ENCODE results near the gene ANKRD62.
"Not testable (repeated sequence)": the region's sequence is repeated elsewhere in the genome, so short reads cannot be mapped to it uniquely, and the experiment has no call there.

Gene ANKRD62

GRCh38 chr18:12059334-12060181, 34.1 kb upstream of the ANKRD62 start:
- H3K9ac ChIP-seq (ENCODE audit: low read depth, low read length), result no peak overlapping the region

GRCh38 chr18:12060182-12060870, 33.3 kb upstream of the ANKRD62 start:
- Histone ChIP-seq H3K36me3 (ENCODE audit: insufficient read depth, low read length) (no peaks in the 10 kb centered on the region), H3K4me1 (ENCODE audit: insufficient read depth, low read length) (no peaks in the 10 kb centered on the region), H3K9me3 (ENCODE audit: control insufficient read depth, insufficient read depth, low read length) (no peaks in the 10 kb centered on the region), H3K9ac (ENCODE audit: low read depth, low read length) (no peak overlapping the region)

More at GRCh38 chr18:12059334-12060181, 34.1 kb upstream of the ANKRD62 start:
- Histone ChIP-seq H3K4me1 (ENCODE audit: insufficient read depth, low read length) (no peaks in the 10 kb centered on the region), H3K9me3 (ENCODE audit: control insufficient read depth, insufficient read depth, low read length) (no peaks in the 10 kb centered on the region), H3K36me3 (ENCODE audit: insufficient read depth, low read length) (no peaks in the 10 kb centered on the region)

- Histone ChIP-seq H3K4me1 (ENCODE audit: insufficient read depth, low read length) (no peaks in the 10 kb centered on the region), H3K9ac (ENCODE audit: low read depth, low read length) (no peak overlapping the region), H3K36me3 (ENCODE audit: insufficient read depth, low read length) (no peaks in the 10 kb centered on the region), H3K9me3 (ENCODE audit: control insufficient read depth, insufficient read depth, low read length) (no peaks in the 10 kb centered on the region)
Measured at GRCh38 chr18:12061685-12062084, 32.0 kb upstream of the ANKRD62 start.

GRCh38 chr18:12062974-12063373, 30.7 kb upstream of the ANKRD62 start:
- Histone ChIP-seq H3K9me3 (ENCODE audit: control insufficient read depth, insufficient read depth, low read length) (no peaks in the 10 kb centered on the region), H3K4me1 (ENCODE audit: insufficient read depth, low read length) (no peaks in the 10 kb centered on the region), H3K36me3 (ENCODE audit: insufficient read depth, low read length) (no peaks in the 10 kb centered on the region), H3K9ac (ENCODE audit: low read depth, low read length) (no peak overlapping the region)

GRCh38 chr18:12064086-12064763, 29.4 kb upstream of the ANKRD62 start:
- Histone ChIP-seq H3K36me3 (ENCODE audit: insufficient read depth, low read length) (no peaks in the 10 kb centered on the region), H3K9ac (ENCODE audit: low read depth, low read length) (no peak overlapping the region), H3K9me3 (ENCODE audit: control insufficient read depth, insufficient read depth, low read length) (no peaks in the 10 kb centered on the region), H3K4me1 (ENCODE audit: insufficient read depth, low read length) (no peaks in the 10 kb centered on the region)

GRCh38 chr18:12065397-12065796, 28.2 kb upstream of the ANKRD62 start:
- H3K9me3 ChIP-seq (ENCODE audit: control insufficient read depth, insufficient read depth, low read length), result no peaks in the 10 kb centered on the region
- H3K4me1 ChIP-seq (ENCODE audit: insufficient read depth, low read length), result no peaks in the 10 kb centered on the region
- no peaks in the 10 kb centered on the region for H3K36me3 ChIP-seq (ENCODE audit: insufficient read depth, low read length)
- no peak overlapping the region for H3K9ac ChIP-seq (ENCODE audit: low read depth, low read length)

GRCh38 chr18:12066910-12067511, 26.6 kb upstream of the ANKRD62 start:
- H3K36me3 ChIP-seq (ENCODE audit: insufficient read depth, low read length), result no peaks in the 10 kb centered on the region
- H3K4me1 ChIP-seq (ENCODE audit: insufficient read depth, low read length), result no peaks in the 10 kb centered on the region
- H3K9ac ChIP-seq (ENCODE audit: low read depth, low read length), result no peak overlapping the region
- H3K9me3 ChIP-seq (ENCODE audit: control insufficient read depth, insufficient read depth, low read length), result no peaks in the 10 kb centered on the region

GRCh38 chr18:12067671-12068070, 26.0 kb upstream of the ANKRD62 start:
- H3K9me3 ChIP-seq (ENCODE audit: control insufficient read depth, insufficient read depth, low read length), result no peaks in the 10 kb centered on the region
- H3K4me1 ChIP-seq (ENCODE audit: insufficient read depth, low read length), result no peaks in the 10 kb centered on the region
- H3K36me3 ChIP-seq (ENCODE audit: insufficient read depth, low read length), result no peaks in the 10 kb centered on the region
- no peak overlapping the region for H3K9ac ChIP-seq (ENCODE audit: low read depth, low read length)

GRCh38 chr18:12068316-12068949, 25.2 kb upstream of the ANKRD62 start:
- not testable (repeated sequence) for H3K36me3 ChIP-seq (ENCODE audit: insufficient read depth, low read length); H3K9ac ChIP-seq (ENCODE audit: low read depth, low read length); H3K9me3 ChIP-seq (ENCODE audit: control insufficient read depth, insufficient read depth, low read length)

GRCh38 chr18:12068950-12069320, 24.7 kb upstream of the ANKRD62 start:
- Histone ChIP-seq H3K9ac (ENCODE audit: low read depth, low read length) (no peak overlapping the region; the same call in 1 of the 2 replicates), H3K36me3 (ENCODE audit: insufficient read depth, low read length) (no peaks in the 10 kb centered on the region), H3K4me1 (ENCODE audit: insufficient read depth, low read length) (no peaks in the 10 kb centered on the region), H3K9me3 (ENCODE audit: control insufficient read depth, insufficient read depth, low read length) (no peaks in the 10 kb centered on the region)

More at GRCh38 chr18:12068316-12068949, 25.2 kb upstream of the ANKRD62 start:
- not testable (repeated sequence) for H3K4me1 ChIP-seq (ENCODE audit: insufficient read depth, low read length)

- H3K36me3 ChIP-seq (ENCODE audit: insufficient read depth, low read length); H3K9me3 ChIP-seq (ENCODE audit: control insufficient read depth, insufficient read depth, low read length); H3K9ac ChIP-seq (ENCODE audit: low read depth, low read length); H3K4me1 ChIP-seq (ENCODE audit: insufficient read depth, low read length): not testable (repeated sequence)
Measured at GRCh38 chr18:12071066-12071465, 22.6 kb upstream of the ANKRD62 start.

GRCh38 chr18:12072996-12073395, 20.6 kb upstream of the ANKRD62 start:
- H3K9me3 ChIP-seq (ENCODE audit: control insufficient read depth, insufficient read depth, low read length), result no peaks in the 10 kb centered on the region
- no peak overlapping the region for H3K9ac ChIP-seq (ENCODE audit: low read depth, low read length)
- H3K4me1 ChIP-seq (ENCODE audit: insufficient read depth, low read length), result no peaks in the 10 kb centered on the region
- no peaks in the 10 kb centered on the region for H3K36me3 ChIP-seq (ENCODE audit: insufficient read depth, low read length)

- no peak overlapping the region for H3K9ac ChIP-seq (ENCODE audit: low read depth, low read length)
- no peaks in the 10 kb centered on the region for H3K36me3 ChIP-seq (ENCODE audit: insufficient read depth, low read length)
- no peaks in the 10 kb centered on the region for H3K9me3 ChIP-seq (ENCODE audit: control insufficient read depth, insufficient read depth, low read length)
- no peaks in the 10 kb centered on the region; the same call in 1 of the 2 replicates for H3K4me1 ChIP-seq (ENCODE audit: insufficient read depth, low read length)
Measured at GRCh38 chr18:12074736-12075135, 18.9 kb upstream of the ANKRD62 start.

Measured in ES-I3 (cell line).